ENCODE measurements around the gene GRAMD2A. TPM values are rescaled to one million over a fixed set of nuclear protein-coding genes. Genes with fewer than 3 reads are reported as not detected.

The GRAMD2A gene
- total RNA-seq, 4 donors from 2014 or later = 3.6 to 13.1 (median 9.0) TPM

DNA sequence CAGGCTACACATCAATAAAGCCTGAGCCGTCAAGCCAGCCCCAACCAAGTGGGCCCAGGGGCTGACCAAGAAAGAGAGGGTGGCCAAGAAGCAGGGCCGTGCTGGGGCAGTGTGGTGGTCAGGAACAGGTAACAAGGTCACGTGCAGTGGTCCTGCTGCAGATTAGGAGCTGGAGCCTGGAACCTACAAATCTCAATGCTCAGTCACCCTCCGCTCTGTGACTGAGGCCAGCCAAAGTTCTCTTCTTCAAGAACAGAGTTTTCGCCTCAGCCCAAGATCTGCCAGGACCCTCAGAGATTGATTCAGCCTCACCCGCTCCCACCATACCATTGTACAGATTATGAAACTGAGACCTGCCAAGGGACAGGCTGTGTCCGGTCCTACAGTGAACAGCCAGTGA is 26.9 kb downstream of the GRAMD2A start:
- H3K36me3 ChIP-seq = no peaks in the 10 kb centered on the region
- 85% methylated on average over 7 of the region's 7 CpGs for WGBS

DNA sequence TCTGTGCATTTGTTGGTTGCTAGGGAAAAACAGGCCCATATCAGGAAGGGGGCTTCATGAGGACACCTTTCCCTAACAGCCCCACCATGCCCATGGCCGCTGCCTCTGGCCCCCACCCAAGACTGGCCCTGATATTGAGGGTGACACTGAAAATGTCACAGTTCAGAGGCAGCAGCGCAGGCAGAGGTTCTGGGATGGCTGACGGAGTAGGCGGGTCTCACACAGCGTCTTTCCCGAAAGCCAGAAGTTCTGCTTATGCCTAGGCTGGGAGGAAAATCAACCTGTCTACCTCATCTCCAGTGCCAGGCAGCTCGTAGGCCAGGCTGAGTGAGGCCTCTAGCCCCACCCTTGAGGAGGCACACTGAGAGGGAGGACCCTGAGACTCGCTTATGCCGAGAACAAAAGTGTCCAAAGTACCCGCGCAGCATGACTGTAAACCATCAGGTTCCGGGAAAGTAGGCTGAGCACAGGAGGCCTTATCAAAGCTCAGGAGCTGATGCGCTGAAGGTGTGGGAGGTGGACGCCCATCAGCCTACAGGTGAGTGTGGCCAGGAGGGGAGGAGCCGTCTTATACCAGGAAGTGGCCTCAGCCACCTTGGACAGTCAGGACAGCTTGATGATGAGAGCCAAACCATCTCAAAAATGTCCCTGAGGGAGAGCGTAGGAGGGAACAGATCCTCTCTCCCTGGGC is 27.5 kb downstream of the GRAMD2A start:
- no peak for DNase-seq (ENCODE audit: low spot score in 2 of 2)
- WGBS = 81% methylated on average over 16 of the region's 16 CpGs
- Histone ChIP-seq H3K27me3 (no peaks in the 10 kb centered on the region), H3K4me3 (no peak overlapping the region), H3K4me1 (peaks cover 4% of the 10 kb centered on the region), H3K36me3 (no peaks in the 10 kb centered on the region), H3K27ac (no peak overlapping the region), H3K9me3 (no peaks in the 10 kb centered on the region)
- TF ChIP-seq, protein P1, sequence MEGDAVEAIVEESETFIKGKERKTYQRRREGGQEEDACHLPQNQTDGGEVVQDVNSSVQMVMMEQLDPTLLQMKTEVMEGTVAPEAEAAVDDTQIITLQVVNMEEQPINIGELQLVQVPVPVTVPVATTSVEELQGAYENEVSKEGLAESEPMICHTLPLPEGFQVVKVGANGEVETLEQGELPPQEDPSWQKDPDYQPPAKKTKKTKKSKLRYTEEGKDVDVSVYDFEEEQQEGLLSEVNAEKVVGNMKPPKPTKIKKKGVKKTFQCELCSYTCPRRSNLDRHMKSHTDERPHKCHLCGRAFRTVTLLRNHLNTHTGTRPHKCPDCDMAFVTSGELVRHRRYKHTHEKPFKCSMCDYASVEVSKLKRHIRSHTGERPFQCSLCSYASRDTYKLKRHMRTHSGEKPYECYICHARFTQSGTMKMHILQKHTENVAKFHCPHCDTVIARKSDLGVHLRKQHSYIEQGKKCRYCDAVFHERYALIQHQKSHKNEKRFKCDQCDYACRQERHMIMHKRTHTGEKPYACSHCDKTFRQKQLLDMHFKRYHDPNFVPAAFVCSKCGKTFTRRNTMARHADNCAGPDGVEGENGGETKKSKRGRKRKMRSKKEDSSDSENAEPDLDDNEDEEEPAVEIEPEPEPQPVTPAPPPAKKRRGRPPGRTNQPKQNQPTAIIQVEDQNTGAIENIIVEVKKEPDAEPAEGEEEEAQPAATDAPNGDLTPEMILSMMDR (IDR thresholded peaks at IDR 0.05) = no peak
- no peak for TF ChIP-seq POLR2AphosphoS5 (IDR thresholded peaks at IDR 0.05)
- TF ChIP-seq POLR2A (IDR thresholded peaks at IDR 0.05) = no peak
- TF ChIP-seq EP300 (IDR thresholded peaks at IDR 0.05) = no peak

More for the DNA sequence above, 26.9 kb downstream of the GRAMD2A start:
- Histone ChIP-seq H3K4me1 (peaks cover 7% of the 10 kb centered on the region), H3K9me3 (no peaks in the 10 kb centered on the region), H3K27ac (no peak overlapping the region), H3K27me3 (no peaks in the 10 kb centered on the region), H3K4me3 (no peak overlapping the region)
- TF ChIP-seq POLR2AphosphoS5 (IDR thresholded peaks at IDR 0.05) = no peak
- no peak for TF ChIP-seq EP300 (IDR thresholded peaks at IDR 0.05)
- TF ChIP-seq POLR2A (IDR thresholded peaks at IDR 0.05) = no peak
- TF ChIP-seq, protein P1 (IDR thresholded peaks at IDR 0.05) = no peak
- DNase-seq (ENCODE audit: low spot score in 2 of 2) = no peak

DNA sequence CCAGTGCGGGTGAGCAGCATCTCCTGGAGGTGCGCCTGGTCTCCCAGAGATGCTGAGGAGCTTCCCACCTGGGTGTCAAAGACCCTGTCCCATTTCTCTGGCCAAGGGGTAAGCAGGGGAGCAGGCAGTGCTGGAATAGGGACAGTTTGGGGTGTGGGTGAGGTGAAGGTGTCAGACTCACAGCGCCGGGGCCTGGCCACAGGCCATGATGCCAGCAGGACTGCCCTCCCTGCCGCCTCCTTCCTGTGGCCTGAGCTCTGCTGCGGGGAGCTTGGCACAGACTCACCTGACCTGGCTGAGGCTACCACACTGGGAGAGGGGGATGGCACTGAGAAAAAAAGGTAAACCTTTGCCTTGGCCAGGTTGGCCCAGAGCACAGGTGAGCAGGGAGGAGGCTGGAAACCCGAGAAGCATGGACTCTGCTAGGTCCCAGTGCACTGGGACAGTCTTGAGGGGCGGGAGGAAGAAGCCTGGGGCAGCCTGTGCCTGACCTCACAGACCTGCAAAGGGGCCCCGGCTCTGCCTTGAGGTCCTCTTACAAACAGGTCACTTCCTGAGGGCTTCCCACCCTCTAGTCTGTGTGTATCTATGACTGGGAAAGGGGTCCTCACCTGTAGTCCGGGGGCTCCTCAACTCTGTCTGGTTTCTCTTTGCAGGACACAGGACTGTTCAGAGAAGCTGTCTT is 28.2 kb downstream of the GRAMD2A start:
- peaks cover 1% of the 10 kb centered on the region for H3K4me1 ChIP-seq
- no peaks in the 10 kb centered on the region for H3K27me3 ChIP-seq
- DNase-seq (ENCODE audit: low spot score in 2 of 2) = no peak
- H3K9me3 ChIP-seq = no peaks in the 10 kb centered on the region
- no peak overlapping the region for H3K27ac ChIP-seq
- 74% methylated on average over 8 of the region's 10 CpGs for WGBS
- TF ChIP-seq POLR2AphosphoS5 (IDR thresholded peaks at IDR 0.05) (no peak), EP300 (IDR thresholded peaks at IDR 0.05) (no peak), POLR2A (IDR thresholded peaks at IDR 0.05) (no peak)
- TF ChIP-seq, protein P1 (IDR thresholded peaks at IDR 0.05) = no peak
- no peaks in the 10 kb centered on the region for H3K36me3 ChIP-seq
- H3K4me3 ChIP-seq = no peak overlapping the region

DNA sequence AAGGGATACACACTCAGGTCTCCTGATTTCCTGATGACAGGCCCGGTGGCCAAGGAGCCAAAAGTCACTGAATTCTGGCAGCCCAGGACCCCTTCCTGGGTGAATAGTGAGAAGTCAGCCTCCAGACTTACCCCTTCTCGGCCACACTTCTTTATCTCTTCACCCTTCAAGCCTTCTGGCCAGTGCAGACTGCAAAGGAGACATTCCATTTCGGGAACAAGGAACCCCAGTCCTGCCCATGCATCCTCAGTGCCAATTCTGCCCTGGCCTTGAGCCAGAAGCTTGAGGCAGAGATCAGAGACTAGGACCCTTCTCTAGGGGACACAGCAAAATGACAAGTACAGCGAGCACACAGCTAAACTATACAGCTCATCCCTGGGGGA is 28.8 kb downstream of the GRAMD2A start:
- Histone ChIP-seq H3K27ac (no peak overlapping the region), H3K27me3 (no peaks in the 10 kb centered on the region), H3K9me3 (no peaks in the 10 kb centered on the region), H3K4me3 (no peak overlapping the region), H3K4me1 (no peaks in the 10 kb centered on the region), H3K36me3 (no peaks in the 10 kb centered on the region)
- WGBS = 100% methylated on average over 1 of the region's 4 CpGs
- TF ChIP-seq EP300 (IDR thresholded peaks at IDR 0.05) = no peak
- no peak for TF ChIP-seq POLR2A (IDR thresholded peaks at IDR 0.05)
- TF ChIP-seq, protein P1 (IDR thresholded peaks at IDR 0.05) = no peak
- TF ChIP-seq POLR2AphosphoS5 (IDR thresholded peaks at IDR 0.05) = no peak
- DNase-seq (ENCODE audit: low spot score in 2 of 2) = no peak

DNA sequence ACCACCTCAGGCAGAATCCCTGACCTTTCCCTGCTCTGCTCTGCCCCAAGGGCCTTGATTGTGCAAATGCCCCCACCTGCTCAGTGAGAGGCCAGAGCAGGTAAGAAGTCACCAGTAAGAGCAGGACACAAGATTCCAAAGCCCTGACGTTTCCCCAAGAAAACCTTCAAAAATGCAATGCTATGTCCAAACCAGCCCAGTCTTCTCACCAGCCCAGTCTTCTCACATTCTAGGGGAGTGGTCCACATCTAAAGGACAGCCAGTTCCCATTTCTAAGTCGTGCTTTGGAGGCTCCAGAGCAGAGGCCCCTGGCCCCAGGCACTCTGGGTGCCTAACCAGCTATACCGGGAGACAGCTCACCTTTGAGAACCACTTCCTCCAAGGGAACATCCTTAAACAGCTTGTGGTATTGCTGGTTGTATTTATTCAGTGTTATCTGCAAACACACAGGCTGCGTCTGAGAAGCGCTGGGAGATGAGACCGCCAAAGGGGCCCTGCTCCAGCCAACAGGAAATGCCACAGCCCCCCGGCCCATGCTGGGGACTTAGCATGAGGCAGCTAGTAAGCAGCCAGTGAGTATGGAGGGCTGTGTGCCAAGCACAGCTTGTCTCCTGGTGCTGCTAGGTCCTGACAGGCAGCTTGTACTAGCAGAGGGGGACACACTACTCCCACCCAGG is 29.3 kb downstream of the GRAMD2A start:
- TF ChIP-seq POLR2AphosphoS5 (IDR thresholded peaks at IDR 0.05) (no peak), EP300 (IDR thresholded peaks at IDR 0.05) (no peak), POLR2A (IDR thresholded peaks at IDR 0.05) (no peak)
- TF ChIP-seq, protein P1 (IDR thresholded peaks at IDR 0.05) = no peak
- Histone ChIP-seq H3K4me1 (no peaks in the 10 kb centered on the region), H3K9me3 (no peaks in the 10 kb centered on the region), H3K27me3 (no peaks in the 10 kb centered on the region), H3K36me3 (no peaks in the 10 kb centered on the region), H3K4me3 (no peak overlapping the region), H3K27ac (no peak overlapping the region)
- WGBS = 52% methylated on average over 5 of the region's 7 CpGs
- no peak for DNase-seq (ENCODE audit: low spot score in 2 of 2)
